Astrocyte (in vitro differentiated cells and primary cell): ENCODE measurements around the gene HOXA13.
A peak's percentile ranks its signal among the peaks of the same experiment; 100 is the strongest.

Source experiments
- EZH2 ChIP-seq: IDR thresholded peaks from 2 replicates; pipeline ENCODE4 v1.6.1; 2012; ENCODE audit warnings: mild to moderate bottlenecking, low read length, inconsistent platforms; ENCODE audit not compliant: insufficient read depth
- TF ChIP-seq, protein P1 (sequence below): IDR thresholded peaks from 2 replicates; pipeline ENCODE4 v1.5.1; 2011; ENCODE audit warnings: low read depth, mild to moderate bottlenecking, inconsistent platforms, low read length, moderate library complexity; ENCODE audit not compliant: insufficient read depth

DNA sequence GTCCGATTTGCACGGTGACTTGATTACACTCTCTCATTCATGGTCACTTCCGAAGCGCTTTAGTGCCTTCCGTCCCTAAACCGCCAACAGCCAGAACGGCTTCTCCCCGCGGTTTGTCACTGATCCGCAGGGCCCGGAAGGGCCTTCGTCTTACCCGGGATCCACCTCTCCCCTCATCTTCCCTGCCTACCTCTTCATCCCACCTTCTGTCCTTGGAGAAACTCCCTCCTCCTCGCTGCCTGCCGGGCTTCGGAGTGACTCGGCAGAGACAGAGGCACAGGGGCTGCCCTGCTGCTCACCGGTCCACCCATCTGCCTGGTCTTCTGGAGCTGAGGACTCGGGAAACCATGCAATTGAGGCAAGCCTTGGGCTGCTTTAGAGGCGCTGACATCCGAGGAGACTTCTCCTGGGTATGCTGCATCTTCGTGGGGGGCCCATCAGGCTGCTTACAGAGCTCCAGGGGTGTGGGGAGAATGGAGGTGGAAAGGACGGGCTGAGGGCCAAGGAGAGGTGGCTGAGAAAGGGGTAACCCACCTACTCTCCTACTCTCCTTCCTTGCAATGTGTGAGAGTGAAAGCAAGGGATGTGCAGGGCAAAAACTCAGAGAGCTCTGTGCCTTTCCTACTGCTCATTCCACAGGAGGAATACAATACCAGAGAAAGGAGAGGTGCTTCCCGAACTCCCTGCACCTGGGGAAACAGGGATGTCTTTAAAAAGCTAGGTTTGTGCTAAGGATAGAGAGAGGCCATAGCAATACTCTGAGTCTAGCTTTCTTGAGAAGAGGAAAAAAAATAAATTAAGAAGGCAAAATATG lies 13.8 kb downstream of the HOXA13 start:
- peak; percentile 83 for TF ChIP-seq EZH2
- TF ChIP-seq, protein P1, sequence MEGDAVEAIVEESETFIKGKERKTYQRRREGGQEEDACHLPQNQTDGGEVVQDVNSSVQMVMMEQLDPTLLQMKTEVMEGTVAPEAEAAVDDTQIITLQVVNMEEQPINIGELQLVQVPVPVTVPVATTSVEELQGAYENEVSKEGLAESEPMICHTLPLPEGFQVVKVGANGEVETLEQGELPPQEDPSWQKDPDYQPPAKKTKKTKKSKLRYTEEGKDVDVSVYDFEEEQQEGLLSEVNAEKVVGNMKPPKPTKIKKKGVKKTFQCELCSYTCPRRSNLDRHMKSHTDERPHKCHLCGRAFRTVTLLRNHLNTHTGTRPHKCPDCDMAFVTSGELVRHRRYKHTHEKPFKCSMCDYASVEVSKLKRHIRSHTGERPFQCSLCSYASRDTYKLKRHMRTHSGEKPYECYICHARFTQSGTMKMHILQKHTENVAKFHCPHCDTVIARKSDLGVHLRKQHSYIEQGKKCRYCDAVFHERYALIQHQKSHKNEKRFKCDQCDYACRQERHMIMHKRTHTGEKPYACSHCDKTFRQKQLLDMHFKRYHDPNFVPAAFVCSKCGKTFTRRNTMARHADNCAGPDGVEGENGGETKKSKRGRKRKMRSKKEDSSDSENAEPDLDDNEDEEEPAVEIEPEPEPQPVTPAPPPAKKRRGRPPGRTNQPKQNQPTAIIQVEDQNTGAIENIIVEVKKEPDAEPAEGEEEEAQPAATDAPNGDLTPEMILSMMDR: no peak
